ENCODE results near the gene AP1S3. TPM values are rescaled to one million over a fixed set of nuclear protein-coding genes. Genes with fewer than 3 reads are reported as not detected.

Gene AP1S3
- total RNA-seq, 1 experiment from 2014 or later: 66.3 TPM

- no peaks in the 10 kb centered on the region for H3K27me3 ChIP-seq (ENCODE audit: control insufficient read depth, insufficient read depth, low read length)
- in situ Hi-C loops (cut with HindIII; ENCODE audit: low pct_unique_long_range_greater_than_20kb, low sequenced_read_pairs): no loop called here
- no peak for ATAC-seq
- TF ChIP-seq TCF7L2 (IDR thresholded peaks at IDR 0.05; ENCODE audit: low read depth, low read length): no peak
- no peak for TF ChIP-seq CTCF (IDR thresholded peaks at IDR 0.05)
- no peak for TF ChIP-seq SIN3A (IDR thresholded peaks at IDR 0.05; ENCODE audit: borderline replicate concordance, insufficient read depth, low read depth, low read length)
- no peak for TF ChIP-seq REST (IDR thresholded peaks at IDR 0.05; ENCODE audit: insufficient read depth in 1 of 2, low read depth in 2 of 2, low read length in 1 of 2)
- no peak for TF ChIP-seq POLR2AphosphoS5 (IDR thresholded peaks at IDR 0.05; ENCODE audit: low read depth, low read length)
- no TSS peak for BruUV-seq (replicated peaks)
- H3K4me3 ChIP-seq (ENCODE audit: low read depth in 2 of 2, low read length in 2 of 2): no peak overlapping the region
- intact Hi-C loops (cut with micrococcal nuclease; ENCODE audit: unreplicated experiment): no loop called here
- H3K36me3 ChIP-seq (ENCODE audit: control insufficient read depth, insufficient read depth, low read length): no peaks in the 10 kb centered on the region
- ChIA-PET POLR2A (no interaction called here), CTCF (no interaction called here)
- DNase-seq (ENCODE audit: low read depth, low spot score): no peak
- H3K4me1 ChIP-seq (ENCODE audit: control insufficient read depth, insufficient read depth, low read length): peaks cover 10% of the 10 kb centered on the region; the same call in 1 of the 2 replicates
- no peak overlapping the region for H3K27ac ChIP-seq (ENCODE audit: low read length)
- H3K9me3 ChIP-seq (ENCODE audit: control insufficient read depth, insufficient read depth, low read depth, low read length): no peaks in the 10 kb centered on the region; the same call in 1 of the 2 replicates
These were observed 50.0 kb downstream of the AP1S3 start for GRCh38 chr2:223787358-223787757.

GRCh38 chr2:223786943-223787342 is 50.4 kb downstream of the AP1S3 start:
- BruUV-seq (replicated peaks): no TSS peak
- 0 out of 2 replicates have a peak, but pooled peaks have one; percentile 37 for ATAC-seq
- Histone ChIP-seq H3K9me3 (ENCODE audit: control insufficient read depth, insufficient read depth, low read depth, low read length) (no peaks in the 10 kb centered on the region; the same call in 1 of the 2 replicates), H3K27me3 (ENCODE audit: control insufficient read depth, insufficient read depth, low read length) (no peaks in the 10 kb centered on the region), H3K27ac (ENCODE audit: low read length) (no peak overlapping the region; the same call in 1 of the 2 replicates), H3K36me3 (ENCODE audit: control insufficient read depth, insufficient read depth, low read length) (no peaks in the 10 kb centered on the region), H3K4me1 (ENCODE audit: control insufficient read depth, insufficient read depth, low read length) (peaks cover 10% of the 10 kb centered on the region; the same call in 1 of the 2 replicates), H3K4me3 (ENCODE audit: low read depth in 2 of 2, low read length in 2 of 2) (no peak overlapping the region)
- in situ Hi-C loops (cut with HindIII; ENCODE audit: low pct_unique_long_range_greater_than_20kb, low sequenced_read_pairs): no loop called here
- POLR2A ChIA-PET: no interaction called here
- no peak for DNase-seq (ENCODE audit: low read depth, low spot score)
- intact Hi-C loops (cut with micrococcal nuclease; ENCODE audit: unreplicated experiment): no loop called here
- CTCF ChIA-PET: no interaction called here
- TF ChIP-seq REST (IDR thresholded peaks at IDR 0.05; ENCODE audit: insufficient read depth in 1 of 2, low read depth in 2 of 2, low read length in 1 of 2) (no peak), SIN3A (IDR thresholded peaks at IDR 0.05; ENCODE audit: borderline replicate concordance, insufficient read depth, low read depth, low read length) (no peak), TCF7L2 (IDR thresholded peaks at IDR 0.05; ENCODE audit: low read depth, low read length) (no peak), CTCF (IDR thresholded peaks at IDR 0.05) (no peak), POLR2AphosphoS5 (IDR thresholded peaks at IDR 0.05; ENCODE audit: low read depth, low read length) (no peak)
